ENCODE data around the gene BST1. TPM values are rescaled to one million over a fixed set of nuclear protein-coding genes. Genes with fewer than 3 reads are reported as not detected.

Gene BST1
- total RNA-seq: under 1 TPM; 0.60 to 0.71 TPM

GRCh38 chr4:15702941-15703403 lies at the start of gene BST1:
Gene BST1 (plus strand): TSS chr4:15703065. CDS start chr4:15703145, 80 bp downstream.
- Mint-ChIP-seq H3K9me3 (ENCODE audit: insufficient read depth) (no peaks in the 10 kb centered on the region), H3K27me3 (ENCODE audit: low read depth) (peaks cover 39% of the 10 kb centered on the region), H3K27ac (peak within 1 kb of the TSS; percentile 57), H3K4me3 (peak within 1 kb of the TSS; percentile 80), H3K36me3 (ENCODE audit: low read depth) (no peaks in the 10 kb centered on the region), H3K4me1 (ENCODE audit: low read depth) (peaks cover 17% of the 10 kb centered on the region)
- ATAC-seq: peak; percentile 84
- ChIA-PET CTCF (interaction anchor here (1.3 kb wide), 1 partner anchor 103 kb away, joined by 3 read pairs; no protein-coding TSS in a partner anchor), POLR2A (no interaction called here)
- peak; percentile 61 for DNase-seq

- Mint-ChIP-seq H3K27me3 (ENCODE audit: low read depth) (no peaks in the 10 kb centered on the region), H3K9me3 (ENCODE audit: insufficient read depth) (no peaks in the 10 kb centered on the region), H3K4me3 (peak overlapping the region; percentile 96), H3K4me1 (ENCODE audit: low read depth) (peaks cover 57% of the 10 kb centered on the region), H3K27ac (peak overlapping the region; percentile 94), H3K36me3 (ENCODE audit: low read depth) (peaks cover 22% of the 10 kb centered on the region)
- POLR2A ChIA-PET: interaction anchor here (1.0 to 1.6 kb wide), 2 partner anchors 29 to 559 kb away, joined by 3 to 5 read pairs; partner anchors contain the start of gene FAM200B
- CTCF ChIA-PET: interaction anchor here (0.7 to 2.5 kb wide), 5 partner anchors 13 to 892 kb away, joined by 3 to 9 read pairs (median 5); partner anchors contain the start of gene FAM200B
- no peak for ATAC-seq
- DNase-seq: no peak
Observed at GRCh38 chr4:15653420-15653819, 49.4 kb upstream of the BST1 start.

- POLR2A ChIA-PET: interaction anchor here (0.7 to 1.6 kb wide), 6 partner anchors 11 to 558 kb away, joined by 3 to 5 read pairs (median 3); partner anchors contain the start of gene FAM200B
Observed at GRCh38 chr4:15653864-15654592, 48.8 kb upstream of the BST1 start.

GRCh38 chr4:15654593-15655222 lies 48.2 kb upstream of the BST1 start:
- no peaks in the 10 kb centered on the region for H3K27me3 Mint-ChIP-seq (ENCODE audit: low read depth)
- H3K4me1 Mint-ChIP-seq (ENCODE audit: low read depth): peaks cover 48% of the 10 kb centered on the region
- peaks cover 26% of the 10 kb centered on the region for H3K36me3 Mint-ChIP-seq (ENCODE audit: low read depth)
- CTCF ChIA-PET: interaction anchor here (1.0 to 2.5 kb wide), 4 partner anchors 11 to 259 kb away, joined by 3 to 9 read pairs (median 4); partner anchors contain the start of gene FAM200B
- H3K4me3 Mint-ChIP-seq: peak overlapping the region; percentile 96
- DNase-seq: peak; percentile 58
- no peaks in the 10 kb centered on the region for H3K9me3 Mint-ChIP-seq (ENCODE audit: insufficient read depth)
- POLR2A ChIA-PET: interaction anchor here (0.7 to 1.6 kb wide), 10 partner anchors 12 to 558 kb away, joined by 3 to 13 read pairs (median 4); partner anchors contain the start of gene FAM200B
- peak overlapping the region; percentile 95 for H3K27ac Mint-ChIP-seq
- ATAC-seq: peak; percentile 69

More at GRCh38 chr4:15653864-15654592, 48.8 kb upstream of the BST1 start:
- DNase-seq: peak; percentile 42
- peak overlapping the region; percentile 96 for H3K4me3 Mint-ChIP-seq
- no peaks in the 10 kb centered on the region for H3K27me3 Mint-ChIP-seq (ENCODE audit: low read depth)
- no peaks in the 10 kb centered on the region for H3K9me3 Mint-ChIP-seq (ENCODE audit: insufficient read depth)
- H3K36me3 Mint-ChIP-seq (ENCODE audit: low read depth): peaks cover 23% of the 10 kb centered on the region
- peak overlapping the region; percentile 94 for H3K27ac Mint-ChIP-seq
- peaks cover 51% of the 10 kb centered on the region for H3K4me1 Mint-ChIP-seq (ENCODE audit: low read depth)
- CTCF ChIA-PET: interaction anchor here (1.0 to 2.5 kb wide), 5 partner anchors 11 to 302 kb away, joined by 3 to 9 read pairs (median 5); partner anchors contain the start of gene FAM200B
- no peak for ATAC-seq

- ChIA-PET CTCF (interaction anchor here (1.6 to 2.2 kb wide), 2 partner anchors 176 to 259 kb away, joined by 5 to 6 read pairs; no protein-coding TSS in a partner anchor), POLR2A (interaction anchor here (0.9 to 1.4 kb wide), 7 partner anchors 13 to 108 kb away, joined by 3 to 13 read pairs (median 5); partner anchors contain the start of gene FAM200B)
- DNase-seq (peak; percentile 82), ATAC-seq (peak; percentile 82)
- H3K27me3 Mint-ChIP-seq (ENCODE audit: low read depth): no peaks in the 10 kb centered on the region
- H3K36me3 Mint-ChIP-seq (ENCODE audit: low read depth): peaks cover 30% of the 10 kb centered on the region
- H3K4me3 Mint-ChIP-seq: peak within 1 kb of the TSS; percentile 96
- H3K9me3 Mint-ChIP-seq (ENCODE audit: insufficient read depth): no peaks in the 10 kb centered on the region
- peaks cover 42% of the 10 kb centered on the region for H3K4me1 Mint-ChIP-seq (ENCODE audit: low read depth)
- H3K27ac Mint-ChIP-seq: peak within 1 kb of the TSS; percentile 97
Observed at GRCh38 chr4:15655223-15656037, 47.4 kb upstream of the BST1 start, which contains the start of gene FBXL5. Gene FBXL5 (minus strand): TSS chr4:15655357. CDS start chr4:15655287, 70 bp downstream.

GRCh38 chr4:15656038-15656470 lies 46.8 kb upstream of the BST1 start:
- H3K36me3 Mint-ChIP-seq (ENCODE audit: low read depth): peaks cover 28% of the 10 kb centered on the region
- peak overlapping the region; percentile 97 for H3K27ac Mint-ChIP-seq
- H3K4me3 Mint-ChIP-seq: peak overlapping the region; percentile 88
- ATAC-seq (no peak), DNase-seq (no peak)
- ChIA-PET CTCF (interaction anchor here (1.4 to 1.9 kb wide), 3 partner anchors 9 to 177 kb away, joined by 5 read pairs; no protein-coding TSS in a partner anchor), POLR2A (interaction anchor here (0.9 to 1.4 kb wide), 5 partner anchors 13 to 425 kb away, joined by 3 to 13 read pairs (median 5); partner anchors contain the start of gene FAM200B)
- H3K27me3 Mint-ChIP-seq (ENCODE audit: low read depth): no peaks in the 10 kb centered on the region
- H3K9me3 Mint-ChIP-seq (ENCODE audit: insufficient read depth): no peaks in the 10 kb centered on the region
- peaks cover 38% of the 10 kb centered on the region for H3K4me1 Mint-ChIP-seq (ENCODE audit: low read depth)

GRCh38 chr4:15657366-15657765 lies 45.5 kb upstream of the BST1 start:
- Mint-ChIP-seq H3K27ac (no peak overlapping the region), H3K4me1 (ENCODE audit: low read depth) (peaks cover 26% of the 10 kb centered on the region), H3K9me3 (ENCODE audit: insufficient read depth) (no peaks in the 10 kb centered on the region), H3K4me3 (no peak overlapping the region), H3K27me3 (ENCODE audit: low read depth) (no peaks in the 10 kb centered on the region), H3K36me3 (ENCODE audit: low read depth) (peaks cover 31% of the 10 kb centered on the region)
- no peak for DNase-seq
- ChIA-PET POLR2A (no interaction called here), CTCF (interaction anchor here (0.9 to 1.9 kb wide), 3 partner anchors 8 to 24 kb away, joined by 4 to 5 read pairs (median 5); partner anchors contain the start of gene FAM200B)
- ATAC-seq: no peak

- ATAC-seq (no peak), DNase-seq (no peak)
- POLR2A ChIA-PET: no interaction called here
- Mint-ChIP-seq H3K27me3 (ENCODE audit: low read depth) (no peaks in the 10 kb centered on the region), H3K36me3 (ENCODE audit: low read depth) (peaks cover 31% of the 10 kb centered on the region), H3K4me1 (ENCODE audit: low read depth) (peaks cover 17% of the 10 kb centered on the region), H3K4me3 (no peak overlapping the region), H3K9me3 (ENCODE audit: insufficient read depth) (no peaks in the 10 kb centered on the region), H3K27ac (no peak overlapping the region)
- CTCF ChIA-PET: interaction anchor here (1.9 kb wide), 1 partner anchor 17 kb away, joined by 5 read pairs; no protein-coding TSS in a partner anchor
Observed at GRCh38 chr4:15658136-15658770, 44.6 kb upstream of the BST1 start.

GRCh38 chr4:15658781-15659180 lies 44.1 kb upstream of the BST1 start:
- Mint-ChIP-seq H3K4me1 (ENCODE audit: low read depth) (peaks cover 12% of the 10 kb centered on the region), H3K27me3 (ENCODE audit: low read depth) (no peaks in the 10 kb centered on the region), H3K4me3 (no peak overlapping the region), H3K27ac (no peak overlapping the region), H3K9me3 (ENCODE audit: insufficient read depth) (no peaks in the 10 kb centered on the region), H3K36me3 (ENCODE audit: low read depth) (peaks cover 30% of the 10 kb centered on the region)
- ChIA-PET CTCF (interaction anchor here (1.2 kb wide), 1 partner anchor 17 kb away, joined by 3 read pairs; no protein-coding TSS in a partner anchor), POLR2A (no interaction called here)
- no peak for DNase-seq
- ATAC-seq: no peak

GRCh38 chr4:15659768-15660570 lies 42.9 kb upstream of the BST1 start:
- no peak overlapping the region for H3K4me3 Mint-ChIP-seq
- DNase-seq (no peak), ATAC-seq (no peak)
- peaks cover 14% of the 10 kb centered on the region for H3K4me1 Mint-ChIP-seq (ENCODE audit: low read depth)
- ChIA-PET CTCF (interaction anchor here (0.7 to 1.2 kb wide), 2 partner anchors 16 to 1234 kb away, joined by 3 read pairs; no protein-coding TSS in a partner anchor), POLR2A (no interaction called here)
- H3K27me3 Mint-ChIP-seq (ENCODE audit: low read depth): no peaks in the 10 kb centered on the region
- H3K36me3 Mint-ChIP-seq (ENCODE audit: low read depth): peaks cover 35% of the 10 kb centered on the region
- no peaks in the 10 kb centered on the region for H3K9me3 Mint-ChIP-seq (ENCODE audit: insufficient read depth)
- no peak overlapping the region for H3K27ac Mint-ChIP-seq

Data from activated CD8-positive, alpha-beta T cell treated with anti-CD3 and anti-CD28 coated beads, Interleukin-2, amount 10 ng/mL, durations not matched to agents 7 days and 5 days (primary cell).